ENCODE measurements around the gene LMX1A. TPM values are rescaled to one million over a fixed set of nuclear protein-coding genes. Genes with fewer than 3 reads are reported as not detected.

The LMX1A gene
- total RNA-seq, 1 donor from 2014 or later = not detected

- peaks cover 6% of the 10 kb centered on the region for H3K9me3 Mint-ChIP-seq (ENCODE audit: unreplicated experiment)
- H3K36me3 Mint-ChIP-seq (ENCODE audit: unreplicated experiment) = no peaks in the 10 kb centered on the region
- no peak for TF ChIP-seq CTCF (IDR thresholded peaks at IDR 0.05)
- DNase-seq (ENCODE audit: extremely low spot score, unreplicated experiment) = no peak
- no peaks in the 10 kb centered on the region for H3K27me3 Mint-ChIP-seq (ENCODE audit: unreplicated experiment)
- no peak overlapping the region for H3K27ac Mint-ChIP-seq (ENCODE audit: unreplicated experiment)
- H3K4me1 Mint-ChIP-seq (ENCODE audit: unreplicated experiment) = no peaks in the 10 kb centered on the region
- H3K4me3 Mint-ChIP-seq (ENCODE audit: unreplicated experiment) = no peak overlapping the region
These were observed 102.1 kb downstream of the LMX1A start for GRCh38 chr1:165254376-165254775.

GRCh38 chr1:165253818-165254254, 102.7 kb downstream of the LMX1A start:
- no peaks in the 10 kb centered on the region for H3K36me3 Mint-ChIP-seq (ENCODE audit: unreplicated experiment)
- no peak overlapping the region for H3K4me3 Mint-ChIP-seq (ENCODE audit: unreplicated experiment)
- TF ChIP-seq CTCF (IDR thresholded peaks at IDR 0.05) = no peak
- H3K27me3 Mint-ChIP-seq (ENCODE audit: unreplicated experiment) = no peaks in the 10 kb centered on the region
- peaks cover 6% of the 10 kb centered on the region for H3K9me3 Mint-ChIP-seq (ENCODE audit: unreplicated experiment)
- H3K27ac Mint-ChIP-seq (ENCODE audit: unreplicated experiment) = no peak overlapping the region
- no peaks in the 10 kb centered on the region for H3K4me1 Mint-ChIP-seq (ENCODE audit: unreplicated experiment)
- no peak for DNase-seq (ENCODE audit: extremely low spot score, unreplicated experiment)

GRCh38 chr1:165248969-165249571, 107.4 kb downstream of the LMX1A start:
- Mint-ChIP-seq H3K9me3 (ENCODE audit: unreplicated experiment) (no peaks in the 10 kb centered on the region), H3K36me3 (ENCODE audit: unreplicated experiment) (no peaks in the 10 kb centered on the region), H3K4me1 (ENCODE audit: unreplicated experiment) (no peaks in the 10 kb centered on the region), H3K4me3 (ENCODE audit: unreplicated experiment) (no peak overlapping the region), H3K27ac (ENCODE audit: unreplicated experiment) (no peak overlapping the region), H3K27me3 (ENCODE audit: unreplicated experiment) (no peaks in the 10 kb centered on the region)
- no peak for TF ChIP-seq CTCF (IDR thresholded peaks at IDR 0.05)
- no peak for DNase-seq (ENCODE audit: extremely low spot score, unreplicated experiment)

- H3K9me3 Mint-ChIP-seq (ENCODE audit: unreplicated experiment) = no peaks in the 10 kb centered on the region
- no peaks in the 10 kb centered on the region for H3K4me1 Mint-ChIP-seq (ENCODE audit: unreplicated experiment)
- no peak for TF ChIP-seq CTCF (IDR thresholded peaks at IDR 0.05)
- peaks cover 12% of the 10 kb centered on the region for H3K27me3 Mint-ChIP-seq (ENCODE audit: unreplicated experiment)
- no peak overlapping the region for H3K4me3 Mint-ChIP-seq (ENCODE audit: unreplicated experiment)
- no peak for DNase-seq (ENCODE audit: extremely low spot score, unreplicated experiment)
- no peak overlapping the region for H3K27ac Mint-ChIP-seq (ENCODE audit: unreplicated experiment)
- H3K36me3 Mint-ChIP-seq (ENCODE audit: unreplicated experiment) = no peaks in the 10 kb centered on the region
These were observed 114.6 kb downstream of the LMX1A start for GRCh38 chr1:165241952-165242351.

GRCh38 chr1:165241321-165241720, 115.2 kb downstream of the LMX1A start:
- Mint-ChIP-seq H3K27ac (ENCODE audit: unreplicated experiment) (no peak overlapping the region), H3K4me1 (ENCODE audit: unreplicated experiment) (no peaks in the 10 kb centered on the region), H3K9me3 (ENCODE audit: unreplicated experiment) (no peaks in the 10 kb centered on the region), H3K36me3 (ENCODE audit: unreplicated experiment) (no peaks in the 10 kb centered on the region), H3K27me3 (ENCODE audit: unreplicated experiment) (peaks cover 17% of the 10 kb centered on the region), H3K4me3 (ENCODE audit: unreplicated experiment) (no peak overlapping the region)
- DNase-seq (ENCODE audit: extremely low spot score, unreplicated experiment) = no peak
- no peak for TF ChIP-seq CTCF (IDR thresholded peaks at IDR 0.05)

All from osteocyte (in vitro differentiated cells).